GM10248 (cell line): ENCODE results near the gene SCARB2.

Experiments
- CTCF ChIA-PET: fragments of 300-600 bp; sonication (Branson Sonifier 250); formaldehyde crosslinking; extraction: SDS; loops from one replicate; lab custom pipeline; 2021; ENCODE audit warnings: antibody characterized with exemption; lab: Yijun Ruan, JAX
- POLR2A ChIA-PET: fragments of 350-650 bp; sonication (Branson Sonifier 250); formaldehyde crosslinking; extraction: SDS; loops from one replicate; lab custom pipeline; 2020; ENCODE audit warnings: antibody characterized with exemption; lab: Yijun Ruan, JAX
- DNase-seq: peaks from one replicate; pipeline ENCODE4 v3.0.0; 2012; ENCODE audit errors: extremely low spot score
- TF ChIP-seq, protein P1 (sequence below): IDR thresholded peaks from 2 replicates; pipeline ENCODE4 v1.5.1; 2012; ENCODE audit warnings: mild to moderate bottlenecking, low read depth; ENCODE audit errors: extremely low read depth, missing control alignments, control extremely low read depth

Gene SCARB2

DNA sequence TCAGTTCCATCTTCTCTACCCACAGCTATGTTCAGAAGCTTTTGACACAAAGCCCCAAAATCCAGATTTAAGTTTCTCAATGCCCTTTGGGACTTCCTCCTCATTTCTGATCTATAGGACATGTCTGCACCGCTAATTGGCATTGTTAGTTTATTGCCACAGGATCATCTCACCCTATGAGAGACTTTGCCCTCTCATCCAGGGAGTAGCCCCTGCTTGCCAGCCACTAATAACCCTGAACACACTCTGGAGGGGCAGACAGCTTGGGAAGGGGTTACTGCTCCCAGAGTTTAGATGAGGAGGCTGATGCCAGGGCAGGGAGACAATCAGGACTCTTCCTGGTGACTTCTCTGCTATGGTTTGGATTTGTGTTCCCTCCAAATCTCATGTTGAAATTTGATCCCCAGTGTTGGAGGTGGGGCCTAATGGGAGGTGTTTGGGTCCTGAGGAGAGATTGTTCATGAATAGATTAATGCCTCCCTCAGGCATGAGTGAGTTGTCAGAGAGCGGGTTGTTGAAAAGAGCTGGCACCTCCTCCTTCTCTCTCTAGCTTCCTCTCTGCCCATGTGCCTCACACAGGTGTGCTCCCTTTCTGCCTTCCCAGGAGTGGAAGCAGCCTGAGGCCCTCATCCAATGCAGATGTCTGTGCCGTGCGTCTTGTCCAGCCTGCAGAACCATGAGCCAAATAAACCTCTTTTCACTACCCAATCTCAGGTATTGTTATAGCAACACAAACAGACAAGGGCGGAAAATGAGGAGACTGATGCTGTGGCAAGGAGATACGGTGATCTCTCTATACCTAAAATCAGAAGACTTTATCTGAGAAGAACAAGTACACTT, 3.6 kb upstream of the SCARB2 start:
- TF ChIP-seq, protein P1, sequence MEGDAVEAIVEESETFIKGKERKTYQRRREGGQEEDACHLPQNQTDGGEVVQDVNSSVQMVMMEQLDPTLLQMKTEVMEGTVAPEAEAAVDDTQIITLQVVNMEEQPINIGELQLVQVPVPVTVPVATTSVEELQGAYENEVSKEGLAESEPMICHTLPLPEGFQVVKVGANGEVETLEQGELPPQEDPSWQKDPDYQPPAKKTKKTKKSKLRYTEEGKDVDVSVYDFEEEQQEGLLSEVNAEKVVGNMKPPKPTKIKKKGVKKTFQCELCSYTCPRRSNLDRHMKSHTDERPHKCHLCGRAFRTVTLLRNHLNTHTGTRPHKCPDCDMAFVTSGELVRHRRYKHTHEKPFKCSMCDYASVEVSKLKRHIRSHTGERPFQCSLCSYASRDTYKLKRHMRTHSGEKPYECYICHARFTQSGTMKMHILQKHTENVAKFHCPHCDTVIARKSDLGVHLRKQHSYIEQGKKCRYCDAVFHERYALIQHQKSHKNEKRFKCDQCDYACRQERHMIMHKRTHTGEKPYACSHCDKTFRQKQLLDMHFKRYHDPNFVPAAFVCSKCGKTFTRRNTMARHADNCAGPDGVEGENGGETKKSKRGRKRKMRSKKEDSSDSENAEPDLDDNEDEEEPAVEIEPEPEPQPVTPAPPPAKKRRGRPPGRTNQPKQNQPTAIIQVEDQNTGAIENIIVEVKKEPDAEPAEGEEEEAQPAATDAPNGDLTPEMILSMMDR: no peak
- CTCF ChIA-PET: interaction anchor here (0.9 to 4.1 kb wide), 3 partner anchors 10 to 161 kb away, joined by 3 to 14 read pairs (median 4); no protein-coding TSS in a partner anchor
- POLR2A ChIA-PET: interaction anchor here (0.6 kb wide), 1 partner anchor 18 kb away, joined by 4 read pairs; no protein-coding TSS in a partner anchor
- no peak for DNase-seq

DNA sequence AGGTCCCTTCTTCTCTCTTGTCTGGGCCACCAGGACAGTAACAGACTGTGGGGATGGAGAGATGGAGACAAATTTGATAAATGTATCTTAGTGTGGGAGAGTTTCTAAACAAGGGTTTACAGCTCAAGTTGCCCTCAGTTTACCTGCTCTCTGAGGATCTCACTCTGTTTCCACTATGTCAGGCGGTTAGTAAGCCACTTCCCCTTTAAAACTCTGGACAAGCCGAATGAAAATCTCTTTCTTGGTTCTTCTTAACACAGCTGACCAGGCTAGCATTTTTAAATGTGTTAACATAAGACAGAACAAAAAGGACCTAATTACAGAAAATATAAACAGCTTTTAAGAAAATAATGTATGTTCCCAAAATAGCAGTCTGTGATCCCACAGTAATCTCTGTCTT, 2.9 kb upstream of the SCARB2 start:
- ChIA-PET POLR2A (interaction anchor here (0.6 kb wide), 1 partner anchor 18 kb away, joined by 4 read pairs; no protein-coding TSS in a partner anchor), CTCF (interaction anchor here (0.9 to 4.1 kb wide), 4 partner anchors 9 to 161 kb away, joined by 3 to 14 read pairs (median 4); no protein-coding TSS in a partner anchor)
- TF ChIP-seq, protein P1: no peak
- DNase-seq: no peak

DNA sequence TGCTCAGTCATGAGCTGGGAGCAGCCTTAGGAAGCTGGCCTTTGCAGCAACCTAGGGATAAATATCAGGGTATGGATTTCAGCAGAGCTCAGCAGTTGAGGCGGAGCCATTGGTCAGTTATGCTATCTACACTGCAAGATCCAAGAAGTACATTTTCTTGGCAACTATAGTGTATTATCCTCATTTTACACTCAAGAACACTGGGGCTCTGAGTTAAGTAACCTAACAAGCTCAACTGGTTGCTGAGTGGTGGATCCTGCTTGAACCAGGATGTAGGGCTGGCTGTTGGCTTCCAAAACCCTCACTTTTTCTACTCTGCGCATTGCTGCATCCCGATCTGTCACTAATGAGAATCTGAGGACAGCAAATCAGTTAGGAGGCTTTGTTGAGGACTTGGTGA, 1.5 kb upstream of the SCARB2 start:
- no peak for DNase-seq
- ChIA-PET CTCF (interaction anchor here (1.5 to 4.1 kb wide), 4 partner anchors 11 to 163 kb away, joined by 5 to 14 read pairs (median 10); no protein-coding TSS in a partner anchor), POLR2A (no interaction called here)
- TF ChIP-seq, protein P1: no peak

DNA sequence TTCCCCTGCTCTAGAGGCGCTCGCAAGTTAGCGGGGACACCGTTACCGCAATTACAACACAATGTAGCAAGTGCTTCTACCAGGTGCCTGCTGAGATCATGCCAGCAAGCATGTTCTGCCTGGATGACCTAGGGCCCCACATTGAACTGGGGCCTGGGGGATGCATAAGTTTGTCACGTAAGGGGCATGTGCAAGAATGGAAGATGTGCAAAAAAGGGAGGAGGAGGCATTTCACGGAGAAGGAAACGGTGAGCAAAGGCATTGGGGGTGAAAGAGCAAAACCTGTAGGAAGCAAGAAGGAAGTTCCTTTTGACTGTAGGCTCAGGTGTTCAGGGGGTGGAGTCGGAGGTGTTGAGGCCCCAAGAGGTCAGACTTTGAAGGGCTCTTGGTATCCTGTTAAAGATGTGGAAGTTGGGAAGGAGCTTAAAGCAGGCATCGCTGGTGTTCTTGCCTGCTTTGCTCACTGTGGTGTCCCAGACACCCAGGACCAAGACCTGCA, 602 bp upstream of the SCARB2 start:
- DNase-seq: no peak
- ChIA-PET CTCF (interaction anchor here (1.5 to 5.3 kb wide), 4 partner anchors 10 to 164 kb away, joined by 5 to 32 read pairs (median 10); no protein-coding TSS in a partner anchor), POLR2A (no interaction called here)
- TF ChIP-seq, protein P1: no peak

DNA sequence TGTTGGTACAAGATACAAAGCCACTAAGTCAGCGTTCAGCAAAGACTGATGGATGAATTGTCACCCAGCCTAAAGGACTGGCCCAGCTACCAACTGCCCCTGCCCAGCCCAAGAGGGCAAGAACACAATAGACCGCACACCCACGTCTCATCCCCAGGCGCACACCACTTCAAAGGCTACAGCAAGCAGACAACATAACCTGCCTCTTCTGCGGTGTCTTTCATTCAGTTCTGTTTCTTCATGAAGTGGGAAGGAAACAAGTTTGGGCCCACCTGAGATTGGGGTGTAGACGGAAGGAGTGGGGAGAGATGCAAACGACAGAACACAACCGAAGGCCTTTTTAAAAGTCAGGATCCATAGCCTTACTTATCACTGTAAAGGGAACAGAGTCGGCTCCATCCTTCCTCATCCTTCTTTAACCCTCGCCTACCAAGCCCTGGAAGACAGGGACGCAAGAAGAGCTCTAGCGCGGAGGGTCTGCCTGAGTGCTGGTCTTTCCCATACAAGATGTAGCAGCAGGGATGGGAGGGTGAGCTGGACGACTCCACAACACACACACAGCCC, 691 bp downstream of the SCARB2 start:
- no peak for DNase-seq

More for the DNA sequence above, 691 bp downstream of the SCARB2 start:
- POLR2A ChIA-PET: no interaction called here
- CTCF ChIA-PET: interaction anchor here (1.0 to 5.3 kb wide), 6 partner anchors 9 to 165 kb away, joined by 3 to 32 read pairs (median 5); no protein-coding TSS in a partner anchor
- TF ChIP-seq, protein P1: no peak
